Measurements from ENCODE around the gene GLDC. TPM values are rescaled to one million over a fixed set of nuclear protein-coding genes. Genes with fewer than 3 reads are reported as not detected.

GLDC gene
- total and polyA plus RNA-seq, 5 donors from 2014 or later: 0.25 to 0.38 (median 0.33) TPM; not detected in 2

DNA sequence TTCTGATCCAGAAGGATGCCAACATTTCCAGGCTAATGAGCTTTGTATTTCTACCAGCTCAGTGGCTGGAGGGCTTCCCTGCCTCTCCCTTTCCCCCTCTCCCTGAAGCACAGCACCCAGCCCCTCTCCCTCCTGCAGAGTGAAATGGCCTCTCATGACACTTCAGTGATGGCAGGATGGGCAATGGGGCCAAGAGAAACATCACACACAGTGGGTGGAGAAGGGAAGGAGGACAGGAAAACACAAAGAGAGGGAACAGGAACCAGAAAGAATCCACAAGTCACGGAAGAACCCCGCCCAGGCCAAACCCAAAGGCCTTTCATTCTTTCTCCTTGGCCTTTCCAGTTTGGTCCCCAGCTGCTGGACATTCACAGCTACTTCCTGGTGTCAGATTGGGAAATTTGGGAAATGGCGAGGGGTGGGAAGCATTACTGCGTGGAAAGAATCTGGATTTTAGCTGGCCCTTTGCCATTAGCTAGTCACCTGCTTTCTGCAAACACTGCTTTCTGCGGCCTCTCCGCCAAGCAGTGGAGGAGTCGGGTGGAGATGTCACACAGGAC, 82.6 kb downstream of the GLDC start:
- Mint-ChIP-seq H3K36me3 (no peaks in the 10 kb centered on the region), H3K27ac (no peak overlapping the region), H3K4me1 (no peaks in the 10 kb centered on the region), H3K9me3 (no peaks in the 10 kb centered on the region), H3K4me3 (no peak overlapping the region), H3K27me3 (peaks cover 5% of the 10 kb centered on the region)
- Histone ChIP-seq H3K36me3 (ENCODE audit: control insufficient read depth, insufficient read depth, low read length) (no peaks in the 10 kb centered on the region), H3K9me3 (ENCODE audit: control insufficient read depth in 2 of 2, low read length in 2 of 2) (no peaks in the 10 kb centered on the region), H3K27ac (ENCODE audit: insufficient read depth, low read length, poor library complexity, severe bottlenecking) (no peak overlapping the region), H3K4me3 (ENCODE audit: low read depth, low read length) (no peak overlapping the region), H3K27me3 (ENCODE audit: control insufficient read depth, insufficient read depth, low read length) (no peaks in the 10 kb centered on the region), H3K4me1 (ENCODE audit: control insufficient read depth, insufficient read depth, low read length, poor library complexity, severe bottlenecking) (no peaks in the 10 kb centered on the region)
- no peak for ATAC-seq (ENCODE audit: low read depth in 2 of 2)
- no peak for DNase-seq

DNA sequence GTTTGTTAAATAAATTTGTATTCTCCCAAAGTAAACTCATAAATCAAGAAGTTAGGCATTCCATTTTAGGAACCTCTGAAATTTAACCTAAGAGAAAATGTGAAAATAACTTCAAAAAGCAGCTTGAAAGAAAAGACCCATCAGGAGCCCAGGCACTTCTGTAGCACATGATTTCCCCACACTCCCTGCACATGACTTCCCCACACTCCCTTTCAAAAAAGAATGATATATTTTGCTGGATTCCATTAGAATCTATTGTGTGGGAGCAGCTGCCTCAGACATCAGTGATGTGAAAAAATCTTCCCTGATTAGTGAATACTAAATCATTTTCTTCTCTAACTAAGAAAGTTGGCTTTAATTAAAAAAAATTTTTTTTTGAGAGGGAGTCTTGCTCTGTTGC, 83.3 kb downstream of the GLDC start:
- Histone ChIP-seq H3K27ac (ENCODE audit: insufficient read depth, low read length, poor library complexity, severe bottlenecking) (no peak overlapping the region), H3K9me3 (ENCODE audit: control insufficient read depth in 2 of 2, low read length in 2 of 2) (no peaks in the 10 kb centered on the region), H3K27me3 (ENCODE audit: control insufficient read depth, insufficient read depth, low read length) (no peaks in the 10 kb centered on the region), H3K4me1 (ENCODE audit: control insufficient read depth, insufficient read depth, low read length, poor library complexity, severe bottlenecking) (no peaks in the 10 kb centered on the region), H3K4me3 (ENCODE audit: low read depth, low read length) (no peak overlapping the region), H3K36me3 (ENCODE audit: control insufficient read depth, insufficient read depth, low read length) (no peaks in the 10 kb centered on the region)
- no peaks in the 10 kb centered on the region for H3K36me3 Mint-ChIP-seq
- no peaks in the 10 kb centered on the region for H3K9me3 Mint-ChIP-seq
- H3K27ac Mint-ChIP-seq: no peak overlapping the region
- DNase-seq (no peak), ATAC-seq (ENCODE audit: low read depth in 2 of 2) (no peak)
- H3K4me3 Mint-ChIP-seq: no peak overlapping the region
- peaks cover under 1% of the 10 kb centered on the region for H3K27me3 Mint-ChIP-seq
- H3K4me1 Mint-ChIP-seq: no peaks in the 10 kb centered on the region

DNA sequence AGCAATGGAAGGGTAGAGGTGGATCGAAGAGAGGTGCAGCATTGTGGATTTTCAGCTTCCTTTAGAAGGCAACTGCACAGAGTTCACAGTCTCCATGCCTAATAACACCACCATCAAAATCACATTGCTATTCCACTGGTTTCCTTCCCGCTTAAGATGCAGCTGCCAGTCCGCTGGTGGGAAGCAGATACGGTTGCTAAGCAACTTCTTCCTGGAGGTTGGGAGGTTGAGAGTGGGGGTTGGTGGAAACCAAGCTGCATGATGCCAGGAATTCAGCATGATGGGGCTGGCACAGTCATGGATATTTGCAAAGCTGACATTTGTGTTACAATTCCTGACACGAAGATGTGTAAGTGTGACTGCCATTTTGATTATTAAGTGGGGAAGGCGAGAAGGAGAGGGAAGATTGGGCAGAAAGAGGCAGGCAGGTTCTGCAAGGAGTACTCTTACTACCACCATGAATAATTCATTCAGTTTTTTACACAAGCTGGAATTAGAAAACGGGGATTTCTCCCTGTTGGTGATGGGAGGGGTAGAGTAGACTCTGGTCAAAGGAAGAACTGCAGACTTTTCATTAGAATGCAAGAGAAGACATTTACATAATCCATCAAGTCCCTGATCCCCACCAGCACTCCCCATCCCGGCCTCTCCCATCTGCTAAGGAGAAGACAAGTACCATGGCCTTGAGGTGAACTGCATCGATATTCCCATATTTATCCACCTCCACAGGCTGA, 87.5 kb downstream of the GLDC start:
- no peaks in the 10 kb centered on the region for H3K36me3 ChIP-seq (ENCODE audit: control insufficient read depth, insufficient read depth, low read length)
- H3K4me3 Mint-ChIP-seq: no peak overlapping the region
- H3K36me3 Mint-ChIP-seq: no peaks in the 10 kb centered on the region
- no peak for DNase-seq
- no peaks in the 10 kb centered on the region for H3K27me3 ChIP-seq (ENCODE audit: control insufficient read depth, insufficient read depth, low read length)
- H3K27ac ChIP-seq (ENCODE audit: insufficient read depth, low read length, poor library complexity, severe bottlenecking): no peak overlapping the region
- no peaks in the 10 kb centered on the region for H3K9me3 Mint-ChIP-seq
- no peaks in the 10 kb centered on the region for H3K9me3 ChIP-seq (ENCODE audit: control insufficient read depth in 2 of 2, low read length in 2 of 2)
- no peaks in the 10 kb centered on the region for H3K27me3 Mint-ChIP-seq
- no peaks in the 10 kb centered on the region for H3K4me1 ChIP-seq (ENCODE audit: control insufficient read depth, insufficient read depth, low read length, poor library complexity, severe bottlenecking)
- H3K4me1 Mint-ChIP-seq: no peaks in the 10 kb centered on the region
- no peak for ATAC-seq (ENCODE audit: low read depth in 2 of 2)
- H3K4me3 ChIP-seq (ENCODE audit: low read depth, low read length): no peak overlapping the region
- no peak overlapping the region for H3K27ac Mint-ChIP-seq

DNA sequence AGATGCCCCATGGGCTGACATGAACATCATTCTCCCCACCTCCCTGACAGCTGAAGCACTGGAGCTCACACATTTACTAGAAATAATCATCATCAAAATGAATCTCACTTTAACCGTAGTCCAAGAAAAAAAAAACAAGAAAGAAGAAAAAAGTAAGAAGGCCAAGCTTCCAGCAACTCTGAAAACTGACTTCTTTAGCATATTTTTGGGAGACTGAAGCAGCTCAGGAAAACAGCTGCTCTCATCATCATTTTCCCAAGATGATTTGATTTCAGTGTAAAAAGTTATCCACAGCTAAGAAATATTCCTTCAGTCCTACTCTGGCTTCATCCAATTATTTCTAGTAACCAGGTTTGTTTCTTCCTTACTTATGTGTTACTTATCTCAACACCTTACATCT, 91.7 kb downstream of the GLDC start:
- H3K4me3 ChIP-seq (ENCODE audit: low read depth, low read length): no peak overlapping the region
- no peaks in the 10 kb centered on the region for H3K36me3 Mint-ChIP-seq
- no peaks in the 10 kb centered on the region for H3K36me3 ChIP-seq (ENCODE audit: control insufficient read depth, insufficient read depth, low read length)
- H3K27me3 ChIP-seq (ENCODE audit: control insufficient read depth, insufficient read depth, low read length): no peaks in the 10 kb centered on the region
- no peaks in the 10 kb centered on the region for H3K9me3 Mint-ChIP-seq
- no peaks in the 10 kb centered on the region for H3K4me1 Mint-ChIP-seq
- H3K27ac Mint-ChIP-seq: no peak overlapping the region
- no peaks in the 10 kb centered on the region for H3K9me3 ChIP-seq (ENCODE audit: control insufficient read depth in 2 of 2, low read length in 2 of 2)
- H3K27me3 Mint-ChIP-seq: peaks cover 13% of the 10 kb centered on the region
- DNase-seq (no peak), ATAC-seq (ENCODE audit: low read depth in 2 of 2) (no peak)
- no peak overlapping the region for H3K4me3 Mint-ChIP-seq
- no peak overlapping the region for H3K27ac ChIP-seq (ENCODE audit: insufficient read depth, low read length, poor library complexity, severe bottlenecking)
- H3K4me1 ChIP-seq (ENCODE audit: control insufficient read depth, insufficient read depth, low read length, poor library complexity, severe bottlenecking): no peaks in the 10 kb centered on the region

DNA sequence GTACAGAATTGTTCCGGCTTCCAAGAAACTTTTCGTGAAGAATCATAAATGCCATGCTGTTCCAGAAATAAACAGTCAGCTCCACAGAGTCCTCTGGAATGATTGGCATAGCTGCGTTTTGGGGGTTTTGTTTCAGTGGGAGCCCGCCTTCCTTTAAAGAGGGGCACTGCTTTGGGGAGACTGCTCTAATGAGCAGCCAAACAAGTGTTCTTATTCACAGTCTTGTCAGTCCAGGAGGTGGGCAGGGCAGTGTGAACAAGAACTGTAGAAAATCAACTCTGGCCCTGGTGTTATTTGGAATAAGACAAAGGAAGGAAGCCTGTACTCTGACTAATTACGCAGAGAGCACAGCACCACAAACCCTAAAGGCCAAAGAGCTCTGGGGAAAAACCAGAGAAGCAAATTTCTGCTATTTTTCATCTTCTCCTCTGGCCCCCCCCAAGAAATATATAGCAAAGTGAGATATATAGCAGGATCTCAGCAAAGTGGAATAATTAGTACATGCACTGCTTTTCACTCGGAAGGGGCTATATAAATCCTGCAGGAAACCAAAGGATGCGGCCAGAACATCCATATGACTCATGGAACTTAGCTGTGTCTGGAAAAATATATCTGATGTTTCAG, 92.9 kb downstream of the GLDC start:
- Histone ChIP-seq H3K4me3 (ENCODE audit: low read depth, low read length) (no peak overlapping the region), H3K27me3 (ENCODE audit: control insufficient read depth, insufficient read depth, low read length) (no peaks in the 10 kb centered on the region), H3K9me3 (ENCODE audit: control insufficient read depth in 2 of 2, low read length in 2 of 2) (no peaks in the 10 kb centered on the region), H3K27ac (ENCODE audit: insufficient read depth, low read length, poor library complexity, severe bottlenecking) (no peak overlapping the region), H3K36me3 (ENCODE audit: control insufficient read depth, insufficient read depth, low read length) (no peaks in the 10 kb centered on the region), H3K4me1 (ENCODE audit: control insufficient read depth, insufficient read depth, low read length, poor library complexity, severe bottlenecking) (no peaks in the 10 kb centered on the region)
- Mint-ChIP-seq H3K36me3 (no peaks in the 10 kb centered on the region), H3K9me3 (no peaks in the 10 kb centered on the region), H3K4me1 (no peaks in the 10 kb centered on the region), H3K4me3 (no peak overlapping the region), H3K27me3 (peaks cover 13% of the 10 kb centered on the region), H3K27ac (no peak overlapping the region)
- ATAC-seq (ENCODE audit: low read depth in 2 of 2) (no peak), DNase-seq (no peak)

DNA sequence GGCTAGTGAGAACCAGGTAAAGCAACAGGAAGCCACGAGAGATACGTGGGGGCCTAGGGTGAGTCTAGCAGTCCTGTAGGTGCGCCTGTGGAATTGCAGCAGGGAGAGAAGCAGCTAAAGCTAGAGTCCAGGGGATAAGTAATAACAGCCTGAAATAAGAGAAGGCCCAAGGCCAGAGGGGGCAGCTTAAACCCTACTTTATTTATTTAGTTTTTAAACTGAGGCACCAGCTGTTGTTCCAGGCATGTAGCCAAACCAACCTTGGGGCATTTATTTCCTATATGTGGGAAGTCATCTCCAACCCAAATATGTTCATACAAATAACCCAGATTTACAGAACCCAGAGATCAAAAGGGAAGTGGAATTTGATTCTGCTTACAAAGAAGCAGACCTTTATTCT, 93.5 kb downstream of the GLDC start:
- no peak overlapping the region for H3K4me3 Mint-ChIP-seq
- Histone ChIP-seq H3K9me3 (ENCODE audit: control insufficient read depth in 2 of 2, low read length in 2 of 2) (no peaks in the 10 kb centered on the region), H3K36me3 (ENCODE audit: control insufficient read depth, insufficient read depth, low read length) (no peaks in the 10 kb centered on the region), H3K27me3 (ENCODE audit: control insufficient read depth, insufficient read depth, low read length) (no peaks in the 10 kb centered on the region), H3K27ac (ENCODE audit: insufficient read depth, low read length, poor library complexity, severe bottlenecking) (no peak overlapping the region), H3K4me1 (ENCODE audit: control insufficient read depth, insufficient read depth, low read length, poor library complexity, severe bottlenecking) (no peaks in the 10 kb centered on the region), H3K4me3 (ENCODE audit: low read depth, low read length) (no peak overlapping the region)
- no peaks in the 10 kb centered on the region for H3K4me1 Mint-ChIP-seq
- H3K27me3 Mint-ChIP-seq: peaks cover 13% of the 10 kb centered on the region
- H3K9me3 Mint-ChIP-seq: no peaks in the 10 kb centered on the region
- DNase-seq (no peak), ATAC-seq (ENCODE audit: low read depth in 2 of 2) (no peak)
- no peak overlapping the region for H3K27ac Mint-ChIP-seq
- no peaks in the 10 kb centered on the region for H3K36me3 Mint-ChIP-seq

DNA sequence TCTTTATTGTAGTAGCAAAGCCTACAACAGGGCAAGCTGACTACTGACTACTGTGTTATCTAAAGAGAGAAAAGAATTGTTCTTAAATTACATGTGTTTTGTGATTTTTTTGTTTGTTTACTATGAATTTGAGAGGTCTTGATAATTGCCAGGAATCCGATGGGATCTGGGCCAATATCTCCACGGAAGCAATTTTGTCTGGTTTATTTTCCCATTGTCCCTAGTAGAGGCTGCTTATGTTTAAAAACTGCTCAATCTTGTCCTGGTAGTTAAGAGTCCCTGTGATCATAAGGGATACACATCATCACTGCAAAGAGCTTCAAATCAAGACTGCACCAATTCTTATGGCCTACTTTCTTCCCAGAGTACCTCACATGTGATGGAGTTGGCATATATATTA, 94.4 kb downstream of the GLDC start:
- no peaks in the 10 kb centered on the region for H3K36me3 ChIP-seq (ENCODE audit: control insufficient read depth, insufficient read depth, low read length)
- no peaks in the 10 kb centered on the region for H3K9me3 ChIP-seq (ENCODE audit: control insufficient read depth in 2 of 2, low read length in 2 of 2)
- no peak overlapping the region for H3K4me3 Mint-ChIP-seq
- H3K27ac Mint-ChIP-seq: no peak overlapping the region
- no peak overlapping the region for H3K27ac ChIP-seq (ENCODE audit: insufficient read depth, low read length, poor library complexity, severe bottlenecking)
- H3K27me3 Mint-ChIP-seq: peaks cover 13% of the 10 kb centered on the region
- H3K4me1 ChIP-seq (ENCODE audit: control insufficient read depth, insufficient read depth, low read length, poor library complexity, severe bottlenecking): no peaks in the 10 kb centered on the region
- H3K4me3 ChIP-seq (ENCODE audit: low read depth, low read length): no peak overlapping the region
- no peaks in the 10 kb centered on the region for H3K36me3 Mint-ChIP-seq
- no peak for DNase-seq
- H3K4me1 Mint-ChIP-seq: no peaks in the 10 kb centered on the region
- no peaks in the 10 kb centered on the region for H3K27me3 ChIP-seq (ENCODE audit: control insufficient read depth, insufficient read depth, low read length)
- H3K9me3 Mint-ChIP-seq: no peaks in the 10 kb centered on the region
- no peak for ATAC-seq (ENCODE audit: low read depth in 2 of 2)
